Stimulated activated naive B cell treated with anti-CD40 and anti-IgM and Interleukin-4, amounts not matched to agents 10 μg/mL and 1 μg/mL and 100 μg/mL, for 72 hours (primary cell): ENCODE data around the gene PRAF2.
A peak's percentile ranks its signal among the peaks of the same experiment; 100 is the strongest.

Experiments used
- ATAC-seq, 2 donors: fragments of 150-1000 bp; cut with Tn5 transposase; replicated peaks; 2 replicates each; pipeline ENCODE4 v1.10.0; 2021; ENCODE audit warnings: moderate library complexity in 1 of 2
- DNase-seq: peaks from one replicate; pipeline ENCODE4 v3.0.0; 2021
- H3K27ac Mint-ChIP-seq: one replicate; pipeline ENCODE4 v1.8.0; 2022; ENCODE audit warnings: mild to moderate bottlenecking, mixed read lengths
- H3K27me3 Mint-ChIP-seq, 2 donors: one replicate each; pipeline ENCODE4 v1.8.0; 2022; ENCODE audit warnings: mixed read lengths in 2 of 2
- H3K36me3 Mint-ChIP-seq, 2 donors: one replicate each; pipeline ENCODE4 v1.8.0; 2022; ENCODE audit warnings: mixed read lengths in 2 of 2, mild to moderate bottlenecking in 1 of 2
- H3K4me1 Mint-ChIP-seq, 2 donors: one replicate each; pipeline ENCODE4 v1.8.0; 2022; ENCODE audit warnings: mixed read lengths in 2 of 2, mild to moderate bottlenecking in 1 of 2
- H3K4me3 Mint-ChIP-seq, 2 donors: one replicate each; pipeline ENCODE4 v1.8.0; 2022; ENCODE audit warnings: mild to moderate bottlenecking in 2 of 2, mixed read lengths in 2 of 2, moderate library complexity in 1 of 2
- H3K9me3 Mint-ChIP-seq, 2 donors: one replicate each; pipeline ENCODE4 v1.8.0; 2022; ENCODE audit warnings: mixed read lengths in 2 of 2, mild to moderate bottlenecking in 1 of 2

Gene PRAF2, protein sequence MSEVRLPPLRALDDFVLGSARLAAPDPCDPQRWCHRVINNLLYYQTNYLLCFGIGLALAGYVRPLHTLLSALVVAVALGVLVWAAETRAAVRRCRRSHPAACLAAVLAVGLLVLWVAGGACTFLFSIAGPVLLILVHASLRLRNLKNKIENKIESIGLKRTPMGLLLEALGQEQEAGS

GRCh38 chrX:49073601-49074575, at the start of gene PRAF2:
Gene PRAF2, minus strand, starts transcription at chrX:49074002. Its CDS starts 15 bp downstream, at chrX:49073987.
- no peaks in the 10 kb centered on the region for H3K27me3 Mint-ChIP-seq
- peak within 1 kb of the TSS; percentile 88 to 92 for H3K4me3 Mint-ChIP-seq
- DNase-seq, result peak; percentile 84
- peak within 1 kb of the TSS; percentile 91 for H3K27ac Mint-ChIP-seq
- peaks cover 12 to 24% of the 10 kb centered on the region in 2 donors for H3K4me1 Mint-ChIP-seq
- peaks cover 2 to 11% of the 10 kb centered on the region in 2 donors for H3K9me3 Mint-ChIP-seq
- H3K36me3 Mint-ChIP-seq, result peaks cover 19 to 38% of the 10 kb centered on the region in 2 donors
- ATAC-seq, result peak; percentile 96 to 98

GRCh38 chrX:49122499-49122898, 48.7 kb upstream of the PRAF2 start:
- Mint-ChIP-seq H3K27ac (peak overlapping the region; percentile 97), H3K27me3 (peaks cover 0 to 3% of the 10 kb centered on the region in 2 donors), H3K4me1 (peaks cover 17 to 27% of the 10 kb centered on the region in 2 donors), H3K4me3 (peak overlapping the region; percentile 93 to 97), H3K9me3 (no peaks in the 10 kb centered on the region), H3K36me3 (peaks cover 14 to 27% of the 10 kb centered on the region in 2 donors)
- DNase-seq, result no peak
- no peak for ATAC-seq

- H3K27me3 Mint-ChIP-seq, result peaks cover 0 to 3% of the 10 kb centered on the region in 2 donors
- peaks cover 17 to 27% of the 10 kb centered on the region in 2 donors for H3K4me1 Mint-ChIP-seq
- ATAC-seq, result no peak
- no peaks in the 10 kb centered on the region for H3K9me3 Mint-ChIP-seq
- no peak for DNase-seq
- no peak overlapping the region for H3K4me3 Mint-ChIP-seq
- no peak overlapping the region for H3K27ac Mint-ChIP-seq
- H3K36me3 Mint-ChIP-seq, result peaks cover 22 to 36% of the 10 kb centered on the region in 2 donors
These were observed 46.3 kb upstream of the PRAF2 start for GRCh38 chrX:49120091-49120490.

- no peak for ATAC-seq
- DNase-seq, result no peak
- Mint-ChIP-seq H3K36me3 (peaks cover 16 to 25% of the 10 kb centered on the region in 2 donors), H3K9me3 (no peaks in the 10 kb centered on the region), H3K4me1 (peaks cover 13 to 16% of the 10 kb centered on the region in 2 donors), H3K27me3 (no peaks in the 10 kb centered on the region), H3K27ac (no peak overlapping the region), H3K4me3 (no peak overlapping the region)
These were observed 43.8 kb upstream of the PRAF2 start for GRCh38 chrX:49117581-49117980.

- Mint-ChIP-seq H3K9me3 (no peaks in the 10 kb centered on the region), H3K4me1 (peaks cover 7 to 8% of the 10 kb centered on the region in 2 donors), H3K36me3 (peaks cover 16 to 27% of the 10 kb centered on the region in 2 donors), H3K4me3 (no peak overlapping the region), H3K27me3 (no peaks in the 10 kb centered on the region), H3K27ac (no peak overlapping the region)
- no peak for DNase-seq
- ATAC-seq, result no peak
These were observed 42.9 kb upstream of the PRAF2 start for GRCh38 chrX:49116716-49117115.

GRCh38 chrX:49116076-49116475, 42.3 kb upstream of the PRAF2 start:
- DNase-seq (no peak), ATAC-seq (no peak)
- H3K4me1 Mint-ChIP-seq, result peaks cover 4 to 6% of the 10 kb centered on the region in 2 donors
- H3K4me3 Mint-ChIP-seq, result no peak overlapping the region
- H3K27ac Mint-ChIP-seq, result no peak overlapping the region
- H3K36me3 Mint-ChIP-seq, result peaks cover 15 to 24% of the 10 kb centered on the region in 2 donors
- H3K9me3 Mint-ChIP-seq, result no peaks in the 10 kb centered on the region
- H3K27me3 Mint-ChIP-seq, result no peaks in the 10 kb centered on the region

DNA sequence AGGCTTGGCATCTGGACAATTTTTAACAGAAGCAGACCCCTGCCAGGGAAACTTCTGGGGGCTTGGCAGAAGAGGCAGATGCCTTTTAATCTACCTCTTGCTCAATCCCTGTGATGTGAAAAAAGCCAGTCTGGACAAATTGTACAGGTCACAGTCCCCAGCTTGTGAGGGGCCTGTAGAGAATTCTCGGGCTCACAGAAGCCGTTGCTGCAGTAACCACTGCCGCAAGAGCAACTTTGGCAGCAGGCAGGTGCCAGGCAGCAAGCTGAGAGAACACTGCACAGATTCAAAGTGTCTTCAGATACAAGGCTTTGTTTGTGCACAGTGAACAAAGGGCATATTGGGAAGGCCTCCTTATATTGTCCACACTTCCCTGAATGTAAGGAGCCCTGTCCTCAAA, 38.0 kb upstream of the PRAF2 start:
- Mint-ChIP-seq H3K4me3 (no peak overlapping the region), H3K36me3 (peaks cover 17% of the 10 kb centered on the region in 2 donors)

DNA sequence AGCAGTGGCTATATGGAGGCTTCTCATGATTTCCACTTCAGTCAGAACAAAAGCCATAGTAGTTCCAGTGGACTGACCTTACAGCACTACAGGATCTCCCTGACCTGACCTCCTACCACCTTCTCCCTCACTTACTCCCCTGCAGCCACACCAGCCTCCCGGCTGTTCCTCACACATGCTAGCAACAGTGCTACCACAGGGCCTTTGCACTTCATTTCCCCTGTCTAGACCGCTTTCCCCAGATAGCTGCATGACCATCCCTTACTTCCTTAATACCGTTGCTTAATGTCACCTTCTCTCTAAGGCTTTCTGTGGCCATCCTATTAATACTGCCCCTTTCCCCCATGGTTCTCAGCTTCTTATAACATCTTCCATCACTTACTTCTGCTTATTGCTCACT, 36.6 kb upstream of the PRAF2 start:
- H3K9me3 Mint-ChIP-seq, result no peaks in the 10 kb centered on the region
- ATAC-seq (no peak), DNase-seq (no peak)
- H3K4me1 Mint-ChIP-seq, result no peaks in the 10 kb centered on the region
- H3K4me3 Mint-ChIP-seq, result no peak overlapping the region
- H3K27me3 Mint-ChIP-seq, result no peaks in the 10 kb centered on the region
- H3K27ac Mint-ChIP-seq, result no peak overlapping the region
- H3K36me3 Mint-ChIP-seq, result peaks cover 10 to 12% of the 10 kb centered on the region in 2 donors

More for the DNA sequence above, 38.0 kb upstream of the PRAF2 start:
- ATAC-seq (no peak), DNase-seq (no peak)
- no peaks in the 10 kb centered on the region for H3K9me3 Mint-ChIP-seq
- no peaks in the 10 kb centered on the region for H3K4me1 Mint-ChIP-seq
- no peaks in the 10 kb centered on the region for H3K27me3 Mint-ChIP-seq
- no peak overlapping the region for H3K27ac Mint-ChIP-seq

DNA sequence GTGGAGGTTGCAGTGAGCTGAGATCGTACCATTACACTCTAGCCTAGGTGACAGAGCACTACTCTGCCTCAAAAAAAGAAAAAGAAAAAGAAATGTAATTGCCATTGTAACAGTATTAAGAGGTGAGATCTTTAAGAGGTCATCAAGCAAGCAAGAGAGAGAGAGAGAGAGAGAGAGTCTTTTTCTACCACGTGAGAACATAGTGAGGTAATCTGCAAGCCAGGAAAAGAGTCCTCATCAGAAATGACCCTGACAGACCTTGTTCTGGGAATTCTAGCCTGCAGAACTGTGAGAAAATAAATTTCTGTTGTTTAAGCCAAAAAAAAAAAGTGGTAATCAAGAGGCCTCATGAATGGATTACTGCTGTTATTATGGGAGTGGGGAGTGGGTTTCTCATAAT, 34.8 kb upstream of the PRAF2 start:
- Mint-ChIP-seq H3K27me3 (no peaks in the 10 kb centered on the region), H3K4me1 (no peaks in the 10 kb centered on the region), H3K27ac (no peak overlapping the region), H3K4me3 (no peak overlapping the region), H3K36me3 (peaks cover 10 to 12% of the 10 kb centered on the region in 2 donors), H3K9me3 (no peaks in the 10 kb centered on the region)
- ATAC-seq (no peak), DNase-seq (no peak)

- DNase-seq (no peak), ATAC-seq (peak; percentile 41 to 50)
- no peaks in the 10 kb centered on the region for H3K27me3 Mint-ChIP-seq
- H3K4me3 Mint-ChIP-seq, result no peak overlapping the region
- no peaks in the 10 kb centered on the region for H3K9me3 Mint-ChIP-seq
- no peak overlapping the region for H3K27ac Mint-ChIP-seq
- peaks cover under 1 to 4% of the 10 kb centered on the region in 2 donors for H3K4me1 Mint-ChIP-seq
- H3K36me3 Mint-ChIP-seq, result peaks cover 6 to 10% of the 10 kb centered on the region in 2 donors
These were observed 33.1 kb upstream of the PRAF2 start for GRCh38 chrX:49106930-49107329.

GRCh38 chrX:49106296-49106695, 32.5 kb upstream of the PRAF2 start:
- H3K4me3 Mint-ChIP-seq, result no peak overlapping the region
- DNase-seq (no peak), ATAC-seq (no peak)
- H3K9me3 Mint-ChIP-seq, result no peaks in the 10 kb centered on the region
- H3K27ac Mint-ChIP-seq, result no peak overlapping the region
- H3K36me3 Mint-ChIP-seq, result peaks cover 9 to 10% of the 10 kb centered on the region in 2 donors
- H3K27me3 Mint-ChIP-seq, result no peaks in the 10 kb centered on the region
- H3K4me1 Mint-ChIP-seq, result peaks cover 6 to 11% of the 10 kb centered on the region in 2 donors

DNA sequence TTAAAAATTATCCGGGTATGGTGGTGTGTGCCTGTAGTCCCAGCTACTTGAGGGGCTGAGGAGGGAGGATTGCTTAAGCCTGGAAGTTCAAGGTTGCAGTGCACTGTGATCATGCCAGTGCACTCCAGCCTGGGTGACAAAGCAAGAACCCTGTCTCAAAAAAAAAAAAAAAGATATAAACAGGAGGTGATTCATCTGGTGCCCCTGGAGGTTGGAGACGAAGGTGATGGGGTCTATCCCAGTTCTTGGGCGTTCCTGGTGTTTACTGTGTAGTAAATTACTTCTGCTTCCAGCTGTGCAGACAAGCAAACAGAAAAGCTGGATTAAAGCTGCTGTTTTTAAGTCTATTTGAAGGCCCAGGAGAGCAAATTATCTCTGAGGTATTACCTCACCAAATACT, 29.8 kb upstream of the PRAF2 start:
- H3K4me3 Mint-ChIP-seq, result no peak overlapping the region
- peaks cover 3 to 4% of the 10 kb centered on the region in 2 donors for H3K36me3 Mint-ChIP-seq
- ATAC-seq (no peak), DNase-seq (no peak)
- peaks cover 6 to 14% of the 10 kb centered on the region in 2 donors for H3K4me1 Mint-ChIP-seq
- no peaks in the 10 kb centered on the region for H3K9me3 Mint-ChIP-seq
- H3K27ac Mint-ChIP-seq, result no peak overlapping the region
- no peaks in the 10 kb centered on the region for H3K27me3 Mint-ChIP-seq

GRCh38 chrX:49102190-49102589, 28.4 kb upstream of the PRAF2 start:
- peaks cover 3 to 4% of the 10 kb centered on the region in 2 donors for H3K36me3 Mint-ChIP-seq
- no peaks in the 10 kb centered on the region for H3K27me3 Mint-ChIP-seq
- ATAC-seq (no peak), DNase-seq (no peak)
- no peaks in the 10 kb centered on the region for H3K9me3 Mint-ChIP-seq
- H3K4me3 Mint-ChIP-seq, result peak overlapping the region; percentile 87 to 92
- peaks cover 6 to 14% of the 10 kb centered on the region in 2 donors for H3K4me1 Mint-ChIP-seq
- H3K27ac Mint-ChIP-seq, result no peak overlapping the region

- Mint-ChIP-seq H3K27ac (peak overlapping the region; percentile 92), H3K4me1 (peaks cover 6 to 14% of the 10 kb centered on the region in 2 donors), H3K4me3 (peak overlapping the region; percentile 87 to 92), H3K9me3 (no peaks in the 10 kb centered on the region), H3K27me3 (no peaks in the 10 kb centered on the region), H3K36me3 (peaks cover 1 to 3% of the 10 kb centered on the region in 2 donors)
- DNase-seq (no peak), ATAC-seq (peak; percentile 1)
These were observed 27.8 kb upstream of the PRAF2 start for GRCh38 chrX:49101629-49101984.
